ENCODE measurements around the gene DUSP8. TPM values are rescaled to one million over a fixed set of nuclear protein-coding genes. Genes with fewer than 3 reads are reported as not detected.

DUSP8 gene
- total and polyA plus RNA-seq, 9 of the 15 experiments (the other 6 are each of a cell fraction or from before 2014, with no cell fraction given): 0.14 to 2.0 (median 0.86) TPM; not detected in 2

GRCh38 chr11:1504138-1504537, 67.9 kb downstream of the DUSP8 start:
- peaks cover 0 to 29% of the 10 kb centered on the region in 2 experiments; a peak in 2 of 5 replicates for H3K4me1 ChIP-seq (replicated peaks in 1 of 2; ENCODE audit: control insufficient read depth in 2 of 2, insufficient read depth in 2 of 2, low read length in 2 of 2)
- H3K4me3 ChIP-seq: no peak overlapping the region
- no peaks in the 10 kb centered on the region for H3K27me3 ChIP-seq (ENCODE audit: control insufficient read depth in 2 of 2, insufficient read depth in 2 of 2, low read length in 2 of 2)
- H2AFZ ChIP-seq (ENCODE audit: low read depth, low read length): no peak overlapping the region
- TF ChIP-seq CREB1 (IDR thresholded peaks at IDR 0.05): no peak
- no peak for TF ChIP-seq CREB1 (CRISPR knock-in tag; IDR thresholded peaks at IDR 0.05)
- TF ChIP-seq CBFA2T3 (IDR thresholded peaks at IDR 0.05): no peak
- no peak for TF ChIP-seq SMAD4 (CRISPR knock-in tag; conservative IDR thresholded peaks at IDR 0.05)
- no peak for TF ChIP-seq MITF (IDR thresholded peaks at IDR 0.05)
- no peak for TF ChIP-seq ZNF133 (CRISPR knock-in tag; IDR thresholded peaks at IDR 0.05)
- TF ChIP-seq MXI1 (IDR thresholded peaks at IDR 0.05; ENCODE audit: low read depth, low read length): no peak
- TF ChIP-seq ZNF280A (IDR thresholded peaks at IDR 0.05; ENCODE audit: low read depth, partially characterized antibody): no peak
- TF ChIP-seq ZNF282 (CRISPR knock-in tag; IDR thresholded peaks at IDR 0.05): no peak
- no peak for TF ChIP-seq PTBP1 (IDR thresholded peaks at IDR 0.05; ENCODE audit: low read depth, low read length)
- TF ChIP-seq NR2F6 (CRISPR knock-in tag; IDR thresholded peaks at IDR 0.05): no peak
- no peak for TF ChIP-seq ETV5 (CRISPR knock-in tag; IDR thresholded peaks at IDR 0.05; ENCODE audit: low read depth)
- TF ChIP-seq ETV6 (IDR thresholded peaks at IDR 0.05; ENCODE audit: borderline replicate concordance in 1 of 2, low read depth in 2 of 2, low read length in 1 of 2): no peak
- no peak for TF ChIP-seq ETV6 (CRISPR knock-in tag; IDR thresholded peaks at IDR 0.05; ENCODE audit: borderline replicate concordance)
- no peak for TF ChIP-seq ZNF699 (CRISPR knock-in tag; IDR thresholded peaks at IDR 0.05; ENCODE audit: insufficient replicate concordance)
- TF ChIP-seq, protein P1, sequence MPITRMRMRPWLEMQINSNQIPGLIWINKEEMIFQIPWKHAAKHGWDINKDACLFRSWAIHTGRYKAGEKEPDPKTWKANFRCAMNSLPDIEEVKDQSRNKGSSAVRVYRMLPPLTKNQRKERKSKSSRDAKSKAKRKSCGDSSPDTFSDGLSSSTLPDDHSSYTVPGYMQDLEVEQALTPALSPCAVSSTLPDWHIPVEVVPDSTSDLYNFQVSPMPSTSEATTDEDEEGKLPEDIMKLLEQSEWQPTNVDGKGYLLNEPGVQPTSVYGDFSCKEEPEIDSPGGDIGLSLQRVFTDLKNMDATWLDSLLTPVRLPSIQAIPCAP (CRISPR knock-in tag; IDR thresholded peaks at IDR 0.05; ENCODE audit: borderline replicate concordance): no peak
- no peak for TF ChIP-seq MYBL2 (IDR thresholded peaks at IDR 0.05; ENCODE audit: low read depth)
- TF ChIP-seq MYBL2 (CRISPR knock-in tag; IDR thresholded peaks at IDR 0.05; ENCODE audit: borderline replicate concordance): no peak
- TF ChIP-seq POLR3G (IDR thresholded peaks at IDR 0.05; ENCODE audit: extremely low read depth, insufficient read length, insufficient replicate concordance): no peak
- no peak for TF ChIP-seq ADNP (tag; IDR thresholded peaks at IDR 0.05)
- intact Hi-C loops (cut with micrococcal nuclease) (no loop called here), in situ Hi-C loops (cut with MboI) (no loop called here)
- POLR2A ChIA-PET: interaction anchor here (0.6 kb wide), 1 partner anchor 290 kb away, joined by 3 read pairs; no protein-coding TSS in a partner anchor
- H3K9me1 ChIP-seq (ENCODE audit: control insufficient read depth, insufficient read depth, low read length): no peaks in the 10 kb centered on the region
- H3K27ac ChIP-seq (ENCODE audit: extremely low read depth, low read depth, low read length): no peak overlapping the region
- no peak overlapping the region for H3K4me2 ChIP-seq (ENCODE audit: insufficient read depth, low read length)
- DNase-seq (ENCODE audit: extremely low read depth in 1 of 4, low spot score in 3 of 4): no peak
- BruUV-seq (replicated peaks): no TSS peak
- no peaks in the 10 kb centered on the region for H3K36me3 ChIP-seq (ENCODE audit: control insufficient read depth, insufficient read depth, low read length)
- WGBS (ENCODE audit: insufficient coverage, low coverage, missing lambda C conversion rate): 68% methylated on average over 8 of the region's 9 CpGs
- H4K20me1 ChIP-seq (replicated peaks; ENCODE audit: control insufficient read depth, insufficient read depth, low read length): peaks cover 26% of the 10 kb centered on the region
- no peak overlapping the region for H3K9ac ChIP-seq (ENCODE audit: insufficient read depth in 1 of 2, low read depth in 2 of 2, low read length in 2 of 2)
- FAIRE-seq: no peak
- 0 out of 2 replicates have a peak, but pooled peaks cover 7% of the 10 kb centered on the region for H3K9me3 ChIP-seq (replicated peaks; ENCODE audit: control insufficient read depth, insufficient read depth, low read depth, low read length)
- CTCF ChIA-PET (ENCODE audit: low intra/inter-chr PET ratio): no interaction called here
- ATAC-seq: no peak
- H3K79me2 ChIP-seq (ENCODE audit: control insufficient read depth, insufficient read depth, low read length): no peaks in the 10 kb centered on the region; the same call in 1 of the 3 replicates
